PC-3 (cell line): ENCODE results near the gene PDCD5. TPM values are rescaled to one million over a fixed set of nuclear protein-coding genes. Genes with fewer than 3 reads are reported as not detected.

Experiments used
- ATAC-seq: fragments of 200-7000 bp; cut with Tn5 transposase; 2 replicates; pipeline ENCODE4 v1.9.1; 2020; ENCODE audit warnings: mild to moderate bottlenecking, moderate library complexity
- BruUV-seq: library from RNA; stranded (reverse); fragments of 400-500 nt; replicated peaks from 2 replicates; lab custom pipeline; 2021; lab: Mats Ljungman, UMichigan
- CTCF ChIA-PET: fragments of 300-600 bp; sonication (Branson Sonifier 250); formaldehyde crosslinking; loops from one replicate; lab custom pipeline; 2022; ENCODE audit warnings: antibody characterized with exemption; lab: Charles Lee
- POLR2A ChIA-PET: fragments of 300-600 bp; sonication (Branson Sonifier 250); formaldehyde crosslinking; loops from one replicate; lab custom pipeline; 2022; ENCODE audit warnings: antibody characterized with exemption; ENCODE audit not compliant: unreplicated experiment; lab: Charles Lee
- DNase-seq: peaks from one replicate; pipeline ENCODE4 v3.0.0-alpha.2; 2015
- H2AFZ ChIP-seq: fragments of 300-600 bp; sonication (generic); 2 replicates; pipeline ENCODE4 v1.6.0; 2016; ENCODE audit warnings: antibody characterized with exemption, low read length
- H3F3A ChIP-seq: fragments of 300-600 bp; sonication (generic); one replicate; pipeline ENCODE4 v1.6.0; 2017; ENCODE audit warnings: antibody characterized with exemption, low read length, control low read depth, mild to moderate bottlenecking; ENCODE audit not compliant: unreplicated experiment
- H3K27ac ChIP-seq: fragments of 300-600 bp; sonication (generic); 2 replicates; pipeline ENCODE4 v1.5.1; 2016; ENCODE audit warnings: mild to moderate bottlenecking, low read length
- H3K27me3 ChIP-seq: fragments of 300-600 bp; sonication (generic); 2 replicates; pipeline ENCODE4 v1.6.1; 2016; ENCODE audit warnings: low read length, mixed read lengths
- H3K36me3 ChIP-seq: fragments of 300-600 bp; sonication (generic); 2 replicates; pipeline ENCODE4 v1.6.1; 2016; ENCODE audit warnings: low read depth, mixed run types, low read length, mixed read lengths
- H3K4me1 ChIP-seq: fragments of 300-600 bp; sonication (generic); 2 replicates; pipeline ENCODE4 v1.5.1; 2016; ENCODE audit warnings: low read length; ENCODE audit not compliant: insufficient read depth
- H3K4me2 ChIP-seq: fragments of 300-600 bp; sonication (generic); 2 replicates; pipeline ENCODE4 v1.6.0; 2016; ENCODE audit warnings: low read length
- H3K4me3 ChIP-seq: fragments of 300-600 bp; sonication (generic); 2 replicates; pipeline ENCODE4 v1.5.1; 2016; ENCODE audit warnings: mild to moderate bottlenecking, low read length, mixed read lengths
- H3K79me2 ChIP-seq: fragments of 300-600 bp; sonication (generic); 2 replicates; pipeline ENCODE4 v1.6.1; 2017; ENCODE audit warnings: low read length, mixed read lengths
- H3K9ac ChIP-seq: fragments of 300-600 bp; sonication (generic); 2 replicates; pipeline ENCODE4 v1.6.0; 2016; ENCODE audit warnings: mild to moderate bottlenecking, low read length
- H3K9me2 ChIP-seq: fragments of 300-600 bp; sonication (generic); replicated peaks from 2 replicates; pipeline ENCODE4 v1.6.1; 2016; ENCODE audit warnings: mixed run types, low read length, mixed read lengths
- H3K9me3 ChIP-seq: fragments of 300-600 bp; sonication (generic); 2 replicates; pipeline ENCODE4 v1.6.1; 2016; ENCODE audit warnings: low read length, mixed read lengths
- H4K20me1 ChIP-seq: fragments of 300-600 bp; sonication (generic); 2 replicates; pipeline ENCODE4 v1.6.1; 2016; ENCODE audit warnings: low read length, mixed read lengths
- CTCF ChIP-seq: fragments of 300-600 bp; sonication (generic); conservative IDR thresholded peaks from 2 replicates; pipeline ENCODE4 v1.5.1; 2017; ENCODE audit warnings: antibody characterized with exemption, low read depth, mild to moderate bottlenecking, low read length
- EZH2 ChIP-seq: fragments of 300-600 bp; sonication (generic); IDR thresholded peaks from one replicate; pipeline ENCODE4 v1.6.1; 2017; ENCODE audit warnings: antibody characterized with exemption, mild to moderate bottlenecking, low read length; ENCODE audit not compliant: unreplicated experiment
- EZH2phosphoT487 ChIP-seq: fragments of 300-600 bp; sonication (generic); IDR thresholded peaks from 2 replicates; pipeline ENCODE4 v1.6.1; 2018; ENCODE audit warnings: mild to moderate bottlenecking, antibody characterized with exemption, low read length, borderline replicate concordance
- intact Hi-C: fragments of 100-400 bp; cut with micrococcal nuclease; formaldehyde crosslinking; loops from 2 replicates; pipeline ENCODE4 v1.9.0; 2023
- total RNA-seq: library from RNA; depleted of rRNA; stranded (reverse); fragments of >200 nt; gene quantifications from 2 replicates; pipeline ENCODE4 v1.2.3, GENCODE V29; 2014

The PDCD5 gene
- total RNA-seq, 1 experiment from 2014 or later, result 203 TPM

- no peaks in the 10 kb centered on the region for H3K79me2 ChIP-seq
- no peaks in the 10 kb centered on the region for H3K9me3 ChIP-seq
- ATAC-seq (no peak), DNase-seq (no peak)
- no peaks in the 10 kb centered on the region for H4K20me1 ChIP-seq
- H3K9me2 ChIP-seq, result no peaks in the 10 kb centered on the region
- no TSS peak for BruUV-seq
- H3K27me3 ChIP-seq, result no peaks in the 10 kb centered on the region
- H3K27ac ChIP-seq, result no peak overlapping the region
- CTCF ChIA-PET, result no interaction called here
- no peak overlapping the region for H3K4me3 ChIP-seq
- intact Hi-C loops, result no loop called here
- H2AFZ ChIP-seq, result no peak overlapping the region
- POLR2A ChIA-PET, result no interaction called here
- no peaks in the 10 kb centered on the region for H3K36me3 ChIP-seq
- no peaks in the 10 kb centered on the region for H3F3A ChIP-seq
- no peaks in the 10 kb centered on the region for H3K4me1 ChIP-seq
- no peak overlapping the region for H3K9ac ChIP-seq
- no peak for TF ChIP-seq EZH2
- TF ChIP-seq EZH2phosphoT487, result no peak
- TF ChIP-seq CTCF, result no peak
- H3K4me2 ChIP-seq, result no peak overlapping the region
Measured at GRCh38 chr19:32606289-32606688, 25.3 kb downstream of the PDCD5 start.

- CTCF ChIA-PET, result no interaction called here
- POLR2A ChIA-PET, result no interaction called here
- ATAC-seq (no peak), DNase-seq (no peak)
- intact Hi-C loops, result no loop called here
- no peaks in the 10 kb centered on the region for H3K79me2 ChIP-seq
- no peak overlapping the region for H3K9ac ChIP-seq
- no peaks in the 10 kb centered on the region for H3K27me3 ChIP-seq
- H3K27ac ChIP-seq, result no peak overlapping the region
- BruUV-seq, result no TSS peak
- no peak overlapping the region for H2AFZ ChIP-seq
- H3K4me2 ChIP-seq, result no peak overlapping the region
- no peaks in the 10 kb centered on the region for H3K9me3 ChIP-seq
- no peak overlapping the region for H3K4me3 ChIP-seq
- no peaks in the 10 kb centered on the region for H3K4me1 ChIP-seq
- H4K20me1 ChIP-seq, result no peaks in the 10 kb centered on the region
- peaks cover 7% of the 10 kb centered on the region for H3K36me3 ChIP-seq
- no peaks in the 10 kb centered on the region for H3K9me2 ChIP-seq
- no peaks in the 10 kb centered on the region for H3F3A ChIP-seq
- TF ChIP-seq EZH2 (no peak), EZH2phosphoT487 (no peak), CTCF (no peak)
Measured at GRCh38 chr19:32607479-32607878, 26.5 kb downstream of the PDCD5 start.

GRCh38 chr19:32611161-32611560 lies 30.2 kb downstream of the PDCD5 start:
- Histone ChIP-seq H3K36me3 (peaks cover 24% of the 10 kb centered on the region), H3K9me3 (no peaks in the 10 kb centered on the region), H4K20me1 (no peaks in the 10 kb centered on the region), H3K9me2 (no peaks in the 10 kb centered on the region), H3K27ac (no peak overlapping the region), H3K4me1 (no peaks in the 10 kb centered on the region), H3K4me2 (no peak overlapping the region), H3F3A (no peaks in the 10 kb centered on the region), H3K79me2 (no peaks in the 10 kb centered on the region), H3K27me3 (no peaks in the 10 kb centered on the region), H3K4me3 (no peak overlapping the region), H2AFZ (no peak overlapping the region), H3K9ac (no peak overlapping the region)
- no TSS peak for BruUV-seq
- ATAC-seq (no peak), DNase-seq (no peak)
- ChIA-PET POLR2A (no interaction called here), CTCF (no interaction called here)
- TF ChIP-seq EZH2phosphoT487 (no peak), EZH2 (no peak), CTCF (no peak)
- intact Hi-C loops, result no loop called here
